Activated CD8-positive, alpha-beta memory T cell treated with anti-CD3 and anti-CD28 coated beads, Interleukin-2, amount 50 U/mL, for 24 hours (primary cell): ENCODE measurements around the gene SPATA25.
"Not testable (repeated sequence)": the region's sequence is repeated elsewhere in the genome, so short reads cannot be mapped to it uniquely, and the experiment has no call there.

Experiments
- DNase-seq: peaks from one replicate; pipeline ENCODE4 v3.0.0-alpha.2; 2020; ENCODE audit errors: extremely low read depth

Gene SPATA25

DNA sequence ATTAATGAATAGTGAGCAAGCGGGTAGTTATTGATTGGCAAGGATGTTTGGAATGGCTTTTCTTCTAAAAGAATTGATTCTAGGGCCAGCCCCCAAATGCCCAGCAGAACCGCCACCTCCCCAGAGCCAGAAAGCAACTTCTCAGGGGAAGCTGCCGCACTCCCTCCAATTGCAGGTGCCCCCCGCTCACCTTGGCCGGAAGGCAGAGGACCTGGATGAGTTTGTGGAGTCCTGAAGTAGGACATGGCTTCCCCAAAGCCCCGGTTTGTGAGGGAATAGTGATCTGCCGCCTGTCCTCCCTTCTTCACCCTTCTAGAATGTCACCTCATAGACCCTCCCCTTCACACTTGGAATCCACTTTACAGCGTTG, at the start of gene SPATA25:
Gene SPATA25 (minus strand): TSS at position 277 of the 370 bp plus-strand sequence. CDS start 32 bp downstream, at position 245.
- no peak for DNase-seq

GRCh38 chr20:45935416-45936046, 48.1 kb upstream of the SPATA25 start:
- no peak for DNase-seq

GRCh38 chr20:45934586-45935415, 47.4 kb upstream of the SPATA25 start, which contains the start of gene PCIF1:
Gene PCIF1, plus strand, starts transcription at chr20:45934683. Its CDS starts 4,317 bp downstream, at chr20:45939000.
- peak; percentile 99 for DNase-seq

- DNase-seq = no peak
Measured at GRCh38 chr20:45934046-45934585, 46.7 kb upstream of the SPATA25 start.

GRCh38 chr20:45933266-45934045, 46.0 kb upstream of the SPATA25 start:
- DNase-seq = no peak

- not testable (repeated sequence) for DNase-seq
Measured at GRCh38 chr20:45931680-45932079, 44.3 kb upstream of the SPATA25 start.

- no peak for DNase-seq
Measured at GRCh38 chr20:45927071-45927878, 39.9 kb upstream of the SPATA25 start.

DNA sequence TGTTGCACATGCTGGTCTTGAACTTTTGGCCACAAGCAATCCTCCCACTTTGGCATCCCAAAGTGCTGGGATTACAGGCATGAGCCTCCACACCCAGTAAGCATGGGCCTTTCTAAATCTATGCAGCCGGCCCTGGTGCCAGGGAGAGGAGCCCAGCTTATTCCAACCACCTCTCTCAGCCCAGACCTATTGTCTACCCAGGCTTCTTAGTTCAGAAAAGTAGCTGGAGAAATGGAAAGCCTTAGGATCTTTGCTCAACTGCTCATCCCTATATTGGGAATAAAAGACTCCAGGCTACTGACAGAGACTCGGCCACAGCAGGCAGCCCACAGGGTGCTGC, 39.3 kb upstream of the SPATA25 start:
- DNase-seq = no peak

GRCh38 chr20:45925821-45926506, 38.5 kb upstream of the SPATA25 start:
- no peak for DNase-seq

DNA sequence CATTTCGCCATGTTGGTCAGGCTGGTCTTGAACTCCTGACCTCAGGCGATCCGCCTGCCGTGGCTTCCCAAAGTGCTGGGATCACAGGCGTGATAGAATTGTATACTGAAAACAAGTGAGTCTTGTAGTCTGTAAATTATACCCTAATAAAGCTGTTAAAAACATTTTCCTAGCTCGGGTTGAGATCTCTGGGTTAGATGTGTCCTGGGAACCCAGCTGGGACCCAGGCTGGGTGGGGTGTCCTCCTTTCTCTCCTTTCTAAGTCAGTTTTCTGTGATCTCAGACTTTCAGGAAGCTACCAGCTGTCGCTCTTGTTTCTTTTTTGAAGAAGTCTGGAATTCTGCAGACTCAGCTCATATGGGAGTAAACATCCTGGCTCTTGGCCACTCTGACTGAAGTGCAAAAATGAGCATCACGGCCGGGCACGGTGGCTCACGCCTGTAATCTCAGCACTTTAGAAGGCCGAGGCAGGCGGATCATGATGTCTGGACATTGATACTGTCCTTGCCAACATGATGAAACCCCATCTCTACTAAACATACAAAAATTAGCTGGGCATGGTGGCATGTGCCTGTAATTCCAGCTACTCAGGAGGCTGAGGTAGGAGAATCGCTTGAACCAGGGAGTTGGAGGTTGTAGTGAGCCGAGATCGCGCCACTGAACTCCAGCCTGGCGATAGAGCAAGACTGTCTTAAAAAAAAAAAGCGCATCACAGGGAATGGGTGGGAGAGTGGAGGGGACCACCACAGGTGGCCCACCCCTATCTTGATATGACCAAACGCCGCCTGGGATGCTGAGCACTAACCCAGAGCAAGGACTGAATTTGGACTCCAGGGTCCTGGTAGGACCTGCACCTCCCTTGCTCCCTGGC, 37.2 kb upstream of the SPATA25 start:
- no peak for DNase-seq

- DNase-seq = no peak
Measured at GRCh38 chr20:45921337-45922189, 34.1 kb upstream of the SPATA25 start.

GRCh38 chr20:45920462-45921336, 33.3 kb upstream of the SPATA25 start:
- no peak for DNase-seq

DNA sequence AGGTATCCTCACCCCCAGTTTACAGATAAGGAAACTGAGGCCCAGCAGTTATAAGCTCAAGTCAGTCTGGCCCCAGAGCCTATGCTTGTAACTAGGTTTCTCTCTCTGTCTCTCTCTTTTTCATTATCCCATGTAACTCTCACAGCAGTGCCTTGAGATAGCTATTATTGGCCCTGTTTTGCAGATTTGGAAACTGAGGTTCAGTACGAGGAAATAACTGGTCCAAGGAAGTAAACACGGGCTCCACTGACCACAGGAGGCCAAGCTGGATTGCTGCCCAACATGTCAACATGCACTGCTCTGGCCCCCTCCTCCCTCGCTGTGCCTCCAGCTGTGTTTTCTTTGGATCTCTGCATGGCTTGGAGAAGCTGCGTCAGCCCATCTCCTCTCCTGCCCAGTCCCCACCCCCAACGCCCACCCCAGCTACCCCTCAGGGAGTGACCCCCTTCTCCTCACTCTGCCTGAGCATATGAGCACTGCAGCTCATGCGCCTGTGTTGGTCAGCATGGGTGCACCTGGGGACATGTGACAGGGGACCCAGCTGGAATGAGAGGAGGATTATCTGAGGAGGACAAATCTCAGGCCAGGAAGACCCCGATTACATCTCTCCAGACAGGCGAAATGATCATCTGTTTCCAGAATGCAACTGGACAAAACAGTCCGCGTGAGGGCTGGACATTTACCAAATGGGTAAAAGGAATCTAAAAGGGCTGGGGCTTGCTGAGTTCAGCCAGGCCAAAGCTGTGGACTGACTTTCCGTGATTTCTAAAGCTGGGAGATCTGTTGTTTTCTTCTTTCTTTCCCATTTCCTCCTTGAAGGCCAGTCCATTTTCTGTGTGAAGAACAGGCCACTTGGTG, 32.3 kb upstream of the SPATA25 start:
- DNase-seq = no peak

DNA sequence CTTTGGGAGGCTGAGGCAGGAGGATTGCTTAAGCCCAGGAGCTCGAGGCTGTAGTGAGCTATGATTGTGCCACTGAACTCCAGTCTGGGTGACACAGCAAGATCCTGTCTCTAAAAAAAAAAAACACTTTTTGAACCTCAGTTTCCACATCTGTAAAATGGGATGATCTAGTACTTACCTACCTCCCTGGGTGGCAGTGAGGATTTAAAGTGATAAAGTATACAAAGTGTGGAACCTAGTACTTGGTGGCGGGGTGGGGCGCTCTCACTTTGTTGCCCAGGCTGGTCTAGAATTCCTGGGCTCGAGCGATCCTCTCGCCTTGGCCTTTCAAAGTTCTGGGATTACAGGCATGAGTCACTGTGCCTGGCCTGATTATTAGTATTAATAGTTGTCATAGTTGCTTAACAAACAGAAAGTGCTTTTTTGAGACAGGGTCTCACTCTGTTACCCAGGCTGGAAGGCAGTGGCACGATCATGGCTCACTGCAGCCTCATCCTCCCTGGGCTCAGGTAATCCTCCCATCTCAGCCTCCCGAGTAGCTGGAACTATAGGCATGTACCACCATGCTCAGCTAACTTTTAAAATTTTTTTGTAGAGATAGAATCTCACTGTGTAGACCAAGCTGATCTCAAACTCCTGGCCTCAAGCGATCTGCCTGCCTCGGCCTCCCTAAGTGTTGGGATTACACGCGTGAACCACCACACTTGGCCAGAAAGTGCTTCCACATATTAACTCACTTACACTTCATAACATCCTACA, 31.5 kb upstream of the SPATA25 start:
- DNase-seq = no peak

GRCh38 chr20:45918182-45918737, 30.8 kb upstream of the SPATA25 start:
- DNase-seq = no peak

DNA sequence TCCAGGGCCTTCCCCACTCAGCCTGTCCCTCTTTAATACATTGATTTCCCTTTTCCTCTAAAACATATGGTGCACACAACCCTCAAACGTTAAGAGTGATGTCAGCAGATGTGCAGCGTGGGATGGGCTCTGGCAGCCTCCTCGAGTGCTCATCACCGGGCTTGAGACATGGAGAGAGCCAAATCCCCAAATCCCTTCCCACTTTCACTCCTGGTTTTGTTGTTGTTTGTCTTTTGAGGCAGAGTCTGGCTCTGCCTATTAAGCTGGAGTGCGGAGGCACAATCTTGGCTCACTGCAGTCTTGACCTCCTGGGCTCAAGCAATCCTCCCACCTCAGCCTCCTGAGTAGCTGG, 30.3 kb upstream of the SPATA25 start:
- DNase-seq = no peak
